Upper lobe of left lung (tissue), 6 donors: ENCODE results near the gene ADGRL3. TPM values are rescaled to one million over a fixed set of nuclear protein-coding genes. Genes with fewer than 3 reads are reported as not detected.

Experiments used
- ATAC-seq, 2 donors: fragments of 200-7000 bp; cut with Tn5 transposase; one replicate each; pipeline ENCODE4 v1.9.1; 2022; ENCODE audit warnings: mild to moderate bottlenecking in 2 of 2, moderate library complexity in 2 of 2; ENCODE audit not compliant: low FRiP score in 2 of 2
- DNase-seq, 2 donors: peaks; one replicate each; pipeline ENCODE4 v3.0.0-alpha.2; 2019 to 2020
- H3K27ac ChIP-seq, 4 donors: fragments of 200-600 bp; sonication (generic); one replicate each; pipeline ENCODE4 v1.5.1; 2016 to 2019
- H3K27me3 ChIP-seq, 4 donors: fragments of 200-600 bp; sonication (generic); one replicate each; pipeline ENCODE4 v1.5.1; 2017 to 2019
- H3K36me3 ChIP-seq, 4 donors: fragments of 200-600 bp; sonication (generic); one replicate each; pipeline ENCODE4 v1.5.1; 2016 to 2019
- H3K4me1 ChIP-seq, 4 donors: fragments of 200-600 bp; sonication (generic); one replicate each; pipeline ENCODE4 v1.5.1; 2018 to 2019
- H3K4me3 ChIP-seq, 4 donors: fragments of 200-600 bp; sonication (generic); one replicate each; pipeline ENCODE4 v1.5.1; 2017 to 2019; ENCODE audit warnings: mild to moderate bottlenecking in 2 of 4, moderate library complexity in 1 of 4
- H3K9me3 ChIP-seq, 4 donors: fragments of 200-600 bp; sonication (generic); one replicate each; pipeline ENCODE4 v1.5.1; 2018 to 2019
- EP300 ChIP-seq, 4 donors: sonication (generic); formaldehyde crosslinking; IDR thresholded peaks; one replicate each; pipeline ENCODE4 v1.5.1; 2017; ENCODE audit warnings: antibody characterized with exemption in 4 of 4, control low read depth in 2 of 4
- POLR2A ChIP-seq, 4 donors: fragments of 450-650 bp; IDR thresholded peaks; one replicate each; pipeline ENCODE4 v1.5.1; 2016 to 2017; ENCODE audit warnings: antibody characterized with exemption in 4 of 4, mild to moderate bottlenecking in 2 of 4
- POLR2AphosphoS5 ChIP-seq, 2 donors: sonication (generic); formaldehyde crosslinking; IDR thresholded peaks; one replicate each; pipeline ENCODE4 v1.5.1; 2017; ENCODE audit warnings: antibody characterized with exemption in 2 of 2
- WGBS, 2 donors: methylation state at CpG; one replicate each; pipeline ENCODE4 v1.1.5; 2017 to 2018; 5-methylcytosine and 5-hydroxymethylcytosine counted together
- total RNA-seq, 6 donors: library from RNA; depleted of rRNA in 4 of 6; stranded (reverse); fragments of >200 nt in 4 of 6; gene quantifications; one replicate each; pipeline versions ENCODE4 v1.1.0 to v1.2.1, GENCODE V29; 2016 to 2021
- TF ChIP-seq, protein P1 (sequence below), 6 experiments: fragments of 450-650 bp in 4 of 6; fragments of 200-600 bp in 2 of 6; sonication (generic) in 2 of 6; IDR thresholded peaks; one replicate each; pipeline ENCODE4 v1.5.1; 2016 to 2019; ENCODE audit warnings: antibody characterized with exemption in 6 of 6
- donor health status: DM: no; HTN: no; CAD: no; lungs with moderate emphysema.
- donor health status: DM: no; HTN: yes; CAD: no; lungs with severe emphysema.

Gene ADGRL3
- total RNA-seq, 6 donors from 2014 or later, result 1.0 to 8.5 (median 2.9) TPM

DNA sequence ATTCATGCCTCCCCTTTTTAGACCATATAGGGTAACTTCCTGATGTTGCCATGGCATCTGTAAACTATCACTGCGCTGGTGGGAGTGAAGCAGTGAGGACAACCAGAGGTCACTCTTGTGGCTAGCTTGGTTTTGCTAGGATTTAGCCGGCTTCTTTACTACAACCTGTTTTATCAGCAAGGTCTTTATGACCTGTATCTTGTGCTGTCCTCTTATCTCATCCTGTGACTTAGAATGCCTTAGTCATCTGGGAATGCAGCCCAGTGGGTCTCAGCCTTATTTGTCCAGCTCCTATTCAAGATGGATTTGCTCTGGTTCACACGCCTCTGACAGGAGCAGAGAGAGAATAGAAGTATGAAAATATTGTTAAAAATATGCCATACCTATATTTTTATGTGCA is 355.7 kb downstream of the ADGRL3 start:
- no peak for TF ChIP-seq EP300 (IDR thresholded peaks at IDR 0.05)
- no peak for TF ChIP-seq POLR2A (IDR thresholded peaks at IDR 0.05)
- TF ChIP-seq POLR2AphosphoS5 (IDR thresholded peaks at IDR 0.05), result no peak
- TF ChIP-seq, protein P1, sequence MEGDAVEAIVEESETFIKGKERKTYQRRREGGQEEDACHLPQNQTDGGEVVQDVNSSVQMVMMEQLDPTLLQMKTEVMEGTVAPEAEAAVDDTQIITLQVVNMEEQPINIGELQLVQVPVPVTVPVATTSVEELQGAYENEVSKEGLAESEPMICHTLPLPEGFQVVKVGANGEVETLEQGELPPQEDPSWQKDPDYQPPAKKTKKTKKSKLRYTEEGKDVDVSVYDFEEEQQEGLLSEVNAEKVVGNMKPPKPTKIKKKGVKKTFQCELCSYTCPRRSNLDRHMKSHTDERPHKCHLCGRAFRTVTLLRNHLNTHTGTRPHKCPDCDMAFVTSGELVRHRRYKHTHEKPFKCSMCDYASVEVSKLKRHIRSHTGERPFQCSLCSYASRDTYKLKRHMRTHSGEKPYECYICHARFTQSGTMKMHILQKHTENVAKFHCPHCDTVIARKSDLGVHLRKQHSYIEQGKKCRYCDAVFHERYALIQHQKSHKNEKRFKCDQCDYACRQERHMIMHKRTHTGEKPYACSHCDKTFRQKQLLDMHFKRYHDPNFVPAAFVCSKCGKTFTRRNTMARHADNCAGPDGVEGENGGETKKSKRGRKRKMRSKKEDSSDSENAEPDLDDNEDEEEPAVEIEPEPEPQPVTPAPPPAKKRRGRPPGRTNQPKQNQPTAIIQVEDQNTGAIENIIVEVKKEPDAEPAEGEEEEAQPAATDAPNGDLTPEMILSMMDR (IDR thresholded peaks at IDR 0.05), result no peak
- no peaks in the 10 kb centered on the region for H3K9me3 ChIP-seq
- no peak overlapping the region for H3K27ac ChIP-seq
- DNase-seq, result no peak
- H3K4me3 ChIP-seq, result no peak overlapping the region
- WGBS, 2 donors, result 63 to 64% methylated on average over 3 of the region's 3 CpGs
- H3K36me3 ChIP-seq, result no peaks in the 10 kb centered on the region
- ATAC-seq, result no peak
- no peaks in the 10 kb centered on the region for H3K27me3 ChIP-seq
- H3K4me1 ChIP-seq, result no peaks in the 10 kb centered on the region

DNA sequence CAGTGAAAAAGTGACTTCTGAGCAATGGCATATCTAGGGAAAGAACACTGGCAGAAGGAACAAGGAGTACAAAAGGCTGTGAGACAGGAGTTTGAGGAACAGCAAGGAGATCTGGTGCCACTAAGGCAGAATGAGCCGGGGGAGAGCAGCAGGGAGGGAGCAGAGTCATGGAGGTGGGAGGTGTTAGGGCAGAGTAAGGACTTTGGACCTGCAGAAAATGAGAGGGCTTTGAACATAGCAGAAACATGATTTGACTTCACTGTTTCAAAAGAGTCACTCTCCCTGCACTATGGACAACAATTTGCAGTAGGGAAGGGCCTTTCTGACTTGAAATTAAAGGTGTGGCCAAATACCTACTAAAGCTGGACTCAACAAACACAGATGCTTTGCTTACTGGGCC is 356.2 kb downstream of the ADGRL3 start:
- no peaks in the 10 kb centered on the region for H3K9me3 ChIP-seq
- H3K27me3 ChIP-seq, result no peaks in the 10 kb centered on the region
- H3K36me3 ChIP-seq, result no peaks in the 10 kb centered on the region
- no peak overlapping the region for H3K27ac ChIP-seq
- ATAC-seq, result no peak
- no peak for DNase-seq
- H3K4me3 ChIP-seq, result no peak overlapping the region
- TF ChIP-seq, protein P1 (IDR thresholded peaks at IDR 0.05), result no peak
- TF ChIP-seq POLR2A (IDR thresholded peaks at IDR 0.05) (no peak), EP300 (IDR thresholded peaks at IDR 0.05) (no peak), POLR2AphosphoS5 (IDR thresholded peaks at IDR 0.05) (no peak)
- H3K4me1 ChIP-seq, result no peaks in the 10 kb centered on the region
- 90% methylated on average over 1 of the region's 1 CpG for WGBS, 2 donors

DNA sequence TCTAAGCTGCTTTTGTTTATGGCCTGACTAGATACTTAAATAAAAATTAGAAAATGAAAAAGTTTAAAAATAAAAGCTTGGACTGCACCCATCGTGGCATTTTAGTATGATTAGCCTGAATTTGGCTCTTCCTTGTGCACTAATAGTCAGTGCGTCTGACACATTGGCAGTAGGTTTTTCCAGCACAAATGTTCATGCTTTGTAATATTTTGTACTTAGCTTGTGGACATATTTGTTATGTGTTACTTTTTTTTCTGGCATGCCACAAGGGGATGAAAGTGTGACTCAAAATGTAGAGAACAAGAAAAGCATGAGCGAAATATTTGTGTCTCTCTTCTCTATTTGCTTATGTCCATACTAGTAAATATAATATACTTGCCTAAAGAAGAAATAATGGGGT is 359.3 kb downstream of the ADGRL3 start:
- Histone ChIP-seq H3K36me3 (no peaks in the 10 kb centered on the region), H3K4me1 (no peaks in the 10 kb centered on the region), H3K27ac (no peak overlapping the region), H3K4me3 (no peak overlapping the region), H3K27me3 (no peaks in the 10 kb centered on the region), H3K9me3 (no peaks in the 10 kb centered on the region)
- no peak for TF ChIP-seq POLR2AphosphoS5 (IDR thresholded peaks at IDR 0.05)
- no peak for TF ChIP-seq EP300 (IDR thresholded peaks at IDR 0.05)
- TF ChIP-seq POLR2A (IDR thresholded peaks at IDR 0.05), result no peak
- TF ChIP-seq, protein P1 (IDR thresholded peaks at IDR 0.05), result no peak
- ATAC-seq (no peak), DNase-seq (no peak)
- 77 to 80% methylated on average over 3 of the region's 3 CpGs for WGBS, 2 donors

DNA sequence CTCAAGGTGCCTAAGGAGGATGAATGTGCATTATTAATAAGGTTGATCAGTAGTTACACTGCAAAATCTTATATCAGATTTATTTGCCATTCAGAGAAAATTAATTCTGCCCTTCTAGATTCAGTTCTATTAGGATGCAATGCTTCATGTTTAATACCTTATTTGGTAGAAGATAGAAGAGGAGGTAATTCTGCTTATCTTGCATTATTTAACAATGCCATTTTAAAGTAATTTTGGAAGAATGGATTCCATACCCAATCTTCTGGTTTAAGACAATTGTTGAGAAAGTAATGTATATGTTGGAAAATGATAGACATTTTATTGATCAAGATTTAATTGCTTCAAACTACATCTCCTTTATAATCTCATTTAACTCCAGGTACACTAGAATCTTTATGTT is 360.9 kb downstream of the ADGRL3 start:
- TF ChIP-seq, protein P1 (IDR thresholded peaks at IDR 0.05), result no peak
- no peak for TF ChIP-seq POLR2AphosphoS5 (IDR thresholded peaks at IDR 0.05)
- Histone ChIP-seq H3K27me3 (no peaks in the 10 kb centered on the region), H3K4me3 (no peak overlapping the region), H3K27ac (no peak overlapping the region), H3K4me1 (no peaks in the 10 kb centered on the region), H3K36me3 (no peaks in the 10 kb centered on the region), H3K9me3 (no peaks in the 10 kb centered on the region)
- DNase-seq (no peak), ATAC-seq (no peak)

- H3K4me1 ChIP-seq, result no peaks in the 10 kb centered on the region
- TF ChIP-seq POLR2AphosphoS5 (IDR thresholded peaks at IDR 0.05) (no peak), POLR2A (IDR thresholded peaks at IDR 0.05) (no peak), EP300 (IDR thresholded peaks at IDR 0.05) (no peak)
- TF ChIP-seq, protein P1 (IDR thresholded peaks at IDR 0.05), result no peak
- no peaks in the 10 kb centered on the region for H3K27me3 ChIP-seq
- no peak for DNase-seq
- H3K9me3 ChIP-seq, result no peaks in the 10 kb centered on the region
- H3K36me3 ChIP-seq, result no peaks in the 10 kb centered on the region
- 66 to 68% methylated on average over 2 of the region's 2 CpGs for WGBS, 2 donors
- H3K27ac ChIP-seq, result no peak overlapping the region
- H3K4me3 ChIP-seq, result no peak overlapping the region
- no peak for ATAC-seq
Observed at GRCh38 chr4:61571761-61572559, 371.8 kb downstream of the ADGRL3 start.
